Activated CD8-positive, alpha-beta memory T cell treated with anti-CD3 and anti-CD28 coated beads for 4 hours (primary cell): Measurements from ENCODE around the gene ANKRD62.
"Not testable (repeated sequence)": the region's sequence is repeated elsewhere in the genome, so short reads cannot be mapped to it uniquely, and the experiment has no call there.

Source experiments
- DNase-seq, 2 donors: peaks; one replicate each; pipeline ENCODE4 v3.0.0-alpha.2; 2020; ENCODE audit warnings: low read depth in 2 of 2

Gene ANKRD62

DNA sequence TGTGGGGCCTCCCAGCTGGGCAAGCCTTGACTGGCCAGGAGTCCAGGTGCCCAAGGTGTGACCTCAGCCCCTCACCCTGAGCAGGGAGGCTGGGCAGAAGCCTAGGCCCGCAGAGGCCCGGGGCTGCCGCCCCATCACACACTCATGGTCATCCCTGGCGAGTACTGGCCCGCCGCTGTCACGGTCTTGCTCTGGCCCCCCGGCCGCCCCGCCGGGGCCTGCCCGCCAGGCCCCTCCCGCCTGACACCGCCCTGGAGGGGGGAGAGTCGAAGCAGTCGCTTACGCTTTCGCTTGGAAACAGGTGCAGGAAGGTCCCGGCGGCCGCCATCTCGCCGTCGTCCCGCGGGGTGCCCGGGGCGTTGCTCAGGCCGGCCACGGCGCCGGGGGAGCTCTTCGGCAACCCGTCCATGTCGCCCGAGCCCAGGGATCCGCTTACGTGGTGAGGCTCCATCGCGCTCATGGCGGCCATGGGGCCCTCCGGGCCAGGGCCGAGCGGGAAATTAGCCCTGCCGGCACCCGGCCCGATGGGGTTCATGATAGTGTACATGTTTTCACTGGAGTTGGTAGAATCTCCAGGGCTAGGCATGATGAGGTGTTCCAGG is 26.6 kb upstream of the ANKRD62 start:
- no peak for DNase-seq

DNA sequence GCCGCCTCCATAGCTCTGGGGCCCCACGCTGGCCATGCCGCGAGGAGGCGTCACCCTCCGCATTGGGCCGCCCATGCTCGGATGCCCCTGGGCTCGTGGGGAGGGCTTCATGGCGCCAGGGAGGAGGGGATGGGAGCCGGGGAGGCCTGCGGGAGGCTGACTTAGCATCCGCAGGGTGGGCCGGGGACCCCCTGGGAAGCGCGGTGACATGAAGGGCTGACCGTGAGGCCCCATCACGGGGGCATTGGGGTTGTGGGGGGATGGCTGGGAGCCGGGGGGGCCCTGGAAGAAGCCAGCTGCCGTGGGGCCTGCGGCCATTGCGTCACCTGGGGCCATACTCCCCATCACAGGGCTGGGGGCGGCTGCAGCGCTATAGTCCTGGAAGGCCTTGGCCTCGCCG is 26.0 kb upstream of the ANKRD62 start:
- no peak for DNase-seq

DNA sequence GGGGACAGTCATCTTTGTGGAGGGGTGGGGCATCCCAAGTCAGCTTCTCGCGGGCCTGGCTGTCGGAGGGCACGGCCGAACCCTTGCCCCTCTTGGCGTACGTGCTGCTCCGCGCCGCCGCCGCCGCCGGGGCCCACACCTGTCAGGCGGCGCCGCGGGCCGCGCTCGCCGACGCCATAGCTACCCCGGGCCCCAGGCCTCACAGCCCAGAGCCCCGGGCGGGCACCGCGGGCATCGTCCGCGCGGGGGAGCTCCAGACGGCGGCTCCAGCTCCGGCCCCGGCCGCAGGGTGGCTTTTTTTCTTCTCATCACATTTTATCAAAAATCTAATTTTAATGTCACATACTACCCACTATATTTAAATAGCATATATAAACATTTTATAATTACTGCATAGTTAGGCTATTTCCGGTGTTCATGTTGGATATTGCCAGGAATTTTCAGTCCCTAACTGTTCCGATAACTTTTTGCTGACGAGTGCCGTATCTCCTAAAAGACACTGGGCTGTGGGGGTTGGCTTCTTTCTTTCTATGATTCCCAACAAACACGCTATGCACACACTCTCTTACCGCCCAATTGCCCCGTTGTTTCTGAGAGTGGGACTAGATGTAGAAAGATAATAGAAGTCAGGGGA is 25.2 kb upstream of the ANKRD62 start:
- not testable (repeated sequence) for DNase-seq

DNA sequence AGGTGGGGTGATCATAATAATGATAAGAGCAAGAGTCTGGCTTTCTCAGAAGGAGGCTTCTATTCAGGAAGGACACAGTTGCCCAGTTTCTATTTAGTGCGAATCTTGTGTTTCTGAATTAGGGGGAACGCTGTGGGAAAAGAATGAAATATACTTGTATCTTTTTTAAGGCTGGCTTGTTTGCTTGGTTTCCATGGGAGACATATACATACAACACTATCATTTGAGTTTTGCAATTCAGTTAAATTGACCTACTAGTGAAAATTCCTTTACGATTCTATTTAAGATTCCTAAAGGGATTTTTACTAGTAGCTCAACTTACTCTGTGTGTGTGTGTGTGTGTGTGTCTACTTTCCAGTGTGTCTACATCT is 24.7 kb upstream of the ANKRD62 start:
- DNase-seq, result no peak

DNA sequence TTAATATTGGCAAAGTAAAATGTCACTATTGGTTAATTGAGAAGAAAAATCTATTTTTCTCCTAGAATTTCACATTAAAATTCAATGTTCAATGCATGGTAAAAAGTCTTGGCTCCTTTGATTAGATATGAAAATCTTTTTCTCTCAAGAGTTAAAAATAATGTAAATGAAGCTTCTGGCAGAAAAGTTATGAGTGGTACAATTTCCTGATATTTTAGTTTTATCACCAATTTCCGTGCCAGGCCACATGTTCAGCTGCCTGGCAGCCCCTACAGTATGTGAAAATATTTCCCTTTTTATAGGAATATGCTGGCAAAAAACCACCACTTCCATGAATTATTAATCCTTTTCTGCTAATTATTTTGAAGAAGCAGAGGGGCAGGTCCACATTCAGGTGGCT is 22.6 kb upstream of the ANKRD62 start:
- DNase-seq, result not testable (repeated sequence)

DNA sequence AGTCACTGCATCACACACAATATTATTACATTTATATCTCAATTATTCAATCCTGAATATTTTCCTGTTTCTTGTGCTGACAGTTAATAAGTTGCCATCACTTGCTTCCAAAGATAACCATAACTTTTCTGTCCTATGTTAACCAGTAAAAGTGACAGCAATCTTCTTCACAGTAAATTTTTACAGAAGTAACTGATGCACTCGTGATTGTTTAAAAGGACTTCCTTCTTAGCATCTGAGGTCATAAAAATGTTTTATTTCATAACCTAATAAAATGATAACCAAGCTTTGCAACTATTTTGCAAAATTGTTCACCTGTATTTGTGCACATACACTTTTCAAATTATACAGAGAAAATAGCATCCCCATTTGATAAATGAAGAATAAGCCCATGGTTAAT is 20.6 kb upstream of the ANKRD62 start:
- DNase-seq, result no peak

DNA sequence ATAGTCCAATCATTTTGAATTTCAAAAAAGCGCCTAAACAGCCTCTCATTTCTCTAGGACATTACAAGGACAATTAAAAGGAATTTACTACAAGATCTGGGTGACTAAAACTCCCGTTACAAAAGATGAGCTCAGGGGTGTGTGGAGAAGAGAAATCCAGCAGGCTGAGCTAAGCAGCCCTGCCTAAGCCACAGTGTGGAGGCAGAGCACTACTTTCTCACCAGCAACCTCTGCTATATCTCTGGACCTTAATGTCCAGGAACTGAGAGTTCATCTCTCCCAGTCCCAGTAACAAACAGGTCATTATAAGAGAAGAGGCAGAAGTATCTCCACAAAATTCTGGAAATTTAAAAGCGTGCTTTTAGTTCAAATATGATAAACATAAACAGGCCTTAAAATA is 18.9 kb upstream of the ANKRD62 start:
- no peak for DNase-seq

DNA sequence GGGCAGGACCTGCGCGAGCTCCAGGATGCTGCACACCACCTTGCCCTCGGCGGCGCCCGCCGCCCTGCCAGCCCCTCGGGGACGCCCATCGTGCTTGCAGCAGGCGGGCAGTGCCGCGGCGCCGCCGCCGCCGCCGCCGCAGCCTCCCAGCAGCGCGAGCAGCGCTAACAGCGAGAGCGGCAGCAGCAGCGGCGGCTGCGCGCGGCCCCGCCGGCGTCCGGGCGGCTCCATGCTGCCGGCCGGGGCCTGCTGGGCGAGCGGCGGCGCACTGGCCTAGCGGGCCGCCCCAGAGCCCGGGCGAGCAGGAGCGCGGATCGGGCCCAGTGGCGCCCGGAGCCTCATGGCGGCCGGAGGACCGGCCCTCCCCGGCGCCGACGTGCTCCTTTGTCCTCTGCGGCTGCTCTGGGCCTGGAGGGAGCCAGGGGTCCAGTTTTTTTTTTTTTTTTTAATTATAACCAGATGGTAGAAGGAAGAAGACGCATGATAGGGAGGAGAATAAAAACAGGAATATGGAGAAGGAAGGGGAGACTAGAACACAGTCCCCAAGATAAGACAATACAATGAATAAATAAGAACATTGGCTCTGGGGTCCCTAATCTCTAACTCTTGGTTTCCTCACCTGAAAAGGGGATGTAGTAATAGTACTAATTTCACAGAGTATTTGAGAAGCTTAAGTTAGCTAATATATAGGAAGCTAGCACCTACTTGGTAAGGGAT is 17.1 kb upstream of the ANKRD62 start:
- DNase-seq, result no peak

DNA sequence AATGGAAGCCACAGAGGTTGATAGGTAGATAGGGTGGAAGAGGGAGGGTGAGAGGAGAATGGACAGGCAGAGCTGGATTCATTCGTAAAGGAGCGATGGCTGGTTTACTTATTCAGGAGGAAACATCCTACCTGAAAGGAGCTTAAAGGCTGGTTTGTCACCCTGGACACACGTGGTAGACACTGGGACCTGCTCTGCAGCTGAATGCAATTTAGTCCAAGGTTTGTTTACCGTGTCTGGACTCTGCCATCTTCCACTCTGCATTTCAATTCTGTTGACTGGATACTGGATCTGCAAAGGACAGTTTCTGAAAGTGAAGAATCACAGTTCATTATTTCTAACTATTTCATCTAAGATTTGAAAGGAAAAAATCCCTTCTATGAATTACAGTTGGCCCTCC is 15.6 kb upstream of the ANKRD62 start:
- DNase-seq, result not testable (repeated sequence)

DNA sequence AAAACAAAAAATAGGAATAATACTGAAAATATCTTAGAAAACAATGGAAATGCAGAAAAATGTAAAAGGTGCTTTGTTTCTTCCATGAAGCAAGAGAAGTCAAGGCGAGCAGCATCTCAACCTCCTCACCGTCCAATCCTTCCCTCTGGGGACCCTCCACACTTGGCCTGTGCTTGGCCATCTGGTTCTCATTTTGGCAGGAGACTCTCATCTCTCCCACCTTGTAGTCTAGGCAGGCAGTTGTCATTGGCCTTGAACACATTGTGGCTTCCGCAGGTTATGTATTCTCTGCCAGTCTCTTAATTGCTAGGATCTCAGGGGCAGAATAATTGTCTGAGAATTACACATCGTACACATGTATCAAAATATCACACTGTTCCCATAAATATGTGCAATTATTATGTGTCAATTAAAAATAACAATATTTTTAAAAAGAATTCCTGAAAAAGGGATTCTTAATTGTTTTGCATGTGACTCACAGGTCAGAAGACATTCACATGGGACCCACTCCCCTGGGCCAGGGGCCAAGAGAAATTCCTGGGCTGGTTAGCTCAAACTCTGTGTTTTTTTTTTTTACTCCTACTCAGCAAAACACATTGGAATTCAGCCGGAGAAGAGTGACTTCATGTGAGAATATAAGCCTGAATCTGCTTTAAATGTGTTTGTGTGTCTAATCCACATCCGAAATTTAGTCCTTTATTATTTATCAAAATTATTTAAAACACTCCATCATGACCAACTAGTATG is 14.0 kb upstream of the ANKRD62 start:
- DNase-seq, result no peak

DNA sequence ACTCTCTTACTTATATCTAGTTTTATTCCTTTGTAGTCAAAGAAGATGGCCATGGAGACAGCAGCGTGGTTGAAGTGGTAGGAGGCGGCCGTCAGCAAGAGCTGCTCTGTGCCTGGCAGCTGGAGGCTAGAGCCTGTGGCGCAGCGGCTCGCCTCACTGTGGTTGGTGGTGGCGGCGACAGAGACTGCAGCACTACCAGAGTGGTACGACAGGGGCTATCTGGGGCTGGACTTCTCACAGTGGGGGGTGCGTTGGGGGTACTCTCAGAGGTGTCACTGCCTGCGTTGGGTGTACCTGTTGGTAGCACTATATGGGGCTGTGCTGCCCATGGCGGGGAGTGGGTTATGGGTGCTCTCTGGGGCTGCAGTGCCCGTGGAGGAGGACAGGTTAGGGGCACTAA is 8.5 kb upstream of the ANKRD62 start:
- no peak for DNase-seq

DNA sequence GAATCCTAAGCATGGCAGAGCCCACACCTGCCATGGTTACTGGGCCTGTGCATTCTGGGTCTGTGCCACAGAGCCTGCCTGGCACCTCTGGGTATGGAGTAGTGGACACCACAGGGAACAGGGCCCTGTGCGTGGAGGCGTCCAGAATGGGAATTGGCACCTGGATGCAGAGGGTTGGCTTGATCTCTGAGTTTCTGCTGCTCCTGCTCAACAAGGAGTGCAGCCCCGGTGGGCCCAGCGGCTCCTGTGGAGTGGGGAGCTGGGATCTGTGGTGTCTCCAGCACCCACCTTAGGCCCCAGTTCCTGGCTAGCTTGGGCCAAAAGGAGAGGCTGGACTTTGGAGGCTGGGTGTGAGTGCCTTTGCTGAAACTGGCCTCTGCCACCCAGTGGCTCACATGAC is 7.9 kb upstream of the ANKRD62 start:
- no peak for DNase-seq

DNA sequence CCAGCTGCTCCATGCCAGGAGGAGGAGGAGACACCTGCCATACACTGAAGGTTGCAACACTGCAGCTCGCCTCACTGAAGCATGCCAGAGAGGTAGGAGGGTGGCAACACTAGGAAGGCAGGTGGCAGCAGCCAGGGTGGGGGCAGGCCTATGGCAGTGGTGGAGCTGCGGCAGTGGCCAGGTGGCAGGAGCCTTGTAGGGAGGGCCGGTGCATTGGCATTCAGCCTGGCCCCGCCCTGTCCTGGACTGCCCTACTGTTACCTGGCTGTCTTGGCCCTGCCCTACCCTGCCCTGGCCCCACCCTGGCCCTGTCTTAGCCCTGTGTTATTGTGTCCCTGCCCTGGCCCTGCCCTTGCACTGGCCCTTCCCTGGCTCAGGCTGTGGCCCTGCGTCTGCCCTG is 7.4 kb upstream of the ANKRD62 start:
- no peak for DNase-seq

DNA sequence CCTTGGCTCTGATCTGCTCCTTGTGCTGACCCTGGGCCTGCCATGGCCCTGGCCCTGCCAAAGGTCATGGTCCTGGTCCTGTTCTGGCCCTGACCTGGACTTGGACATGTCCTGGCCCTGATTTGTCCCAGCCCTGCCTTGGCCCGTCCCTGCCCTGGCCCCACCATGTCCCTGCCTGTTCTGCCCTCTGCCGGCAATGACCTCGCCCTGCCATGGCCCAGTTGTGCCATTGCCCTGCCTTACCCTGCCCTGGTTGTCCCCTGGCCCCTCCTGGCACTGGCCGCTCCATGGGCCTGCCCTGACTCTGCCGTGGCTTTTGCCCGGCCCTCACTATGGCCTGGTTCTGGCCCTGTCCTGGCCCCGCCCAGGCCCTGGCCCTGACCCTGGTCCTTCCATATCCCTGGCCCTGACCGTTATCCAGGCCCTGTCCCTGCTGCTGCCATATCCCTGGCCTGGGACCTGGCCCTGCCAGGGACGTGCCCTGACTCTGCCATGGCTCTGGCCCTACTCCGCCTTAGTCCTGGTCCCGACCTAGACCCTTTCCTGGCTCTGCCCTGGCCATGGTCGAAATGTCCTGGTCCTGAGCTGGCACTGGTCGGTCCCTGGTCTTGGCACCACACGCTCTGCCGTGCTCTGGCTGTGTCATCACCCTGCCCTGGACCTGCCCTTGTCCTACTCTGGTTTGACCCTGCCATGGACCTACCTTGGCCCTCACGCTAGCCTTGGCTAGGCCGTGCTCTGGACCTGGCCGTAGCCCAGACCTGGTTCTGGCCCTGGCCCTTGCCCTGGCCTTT is 6.8 kb upstream of the ANKRD62 start:
- no peak for DNase-seq

DNA sequence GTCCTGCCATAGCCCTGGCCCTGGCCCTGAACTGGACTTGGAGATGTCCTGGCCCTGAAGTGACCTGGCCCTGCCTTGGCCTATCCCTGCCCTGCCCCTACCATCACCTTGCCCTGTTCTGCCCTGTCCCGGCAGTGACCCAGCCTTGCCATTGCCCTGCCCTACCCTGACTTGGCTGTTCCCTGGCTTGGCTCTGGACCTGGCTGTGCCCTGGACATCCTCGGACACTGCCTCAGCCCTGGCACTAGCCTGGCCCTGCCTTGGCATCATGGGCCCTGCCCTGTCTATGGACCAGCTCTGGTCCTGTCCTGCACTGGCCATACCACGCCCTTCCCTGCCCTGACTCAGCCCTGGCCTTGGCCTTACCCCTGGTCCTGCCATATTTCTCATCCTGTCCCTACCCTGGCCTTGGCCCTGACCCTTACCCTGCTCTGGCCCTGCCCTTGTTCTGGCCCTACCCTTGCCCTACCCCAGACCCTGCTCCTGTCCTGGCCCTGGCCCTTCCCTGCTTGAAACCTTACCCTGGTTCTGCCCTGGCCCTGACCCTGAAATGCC is 6.1 kb upstream of the ANKRD62 start:
- DNase-seq, result no peak

DNA sequence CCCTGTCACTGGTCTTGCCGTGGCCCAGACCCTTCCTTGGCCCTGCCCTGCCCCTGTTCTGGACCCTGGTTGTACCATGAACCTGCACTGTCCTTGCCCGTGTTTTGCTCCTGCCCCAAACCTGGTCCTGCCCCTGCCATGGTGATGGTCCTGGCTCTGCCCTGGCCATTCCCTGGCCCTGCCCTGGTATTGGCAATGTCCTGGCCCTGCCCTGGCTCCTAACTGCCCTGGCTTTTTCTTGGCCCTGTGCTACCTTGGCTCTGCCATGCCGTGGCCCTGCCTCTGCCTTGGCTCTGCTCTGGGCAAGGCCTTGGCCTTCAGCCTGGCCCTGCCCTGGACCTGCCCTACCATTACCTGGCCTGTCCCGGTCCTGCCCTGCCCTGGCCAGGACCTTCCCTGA is 5.5 kb upstream of the ANKRD62 start:
- no peak for DNase-seq

DNA sequence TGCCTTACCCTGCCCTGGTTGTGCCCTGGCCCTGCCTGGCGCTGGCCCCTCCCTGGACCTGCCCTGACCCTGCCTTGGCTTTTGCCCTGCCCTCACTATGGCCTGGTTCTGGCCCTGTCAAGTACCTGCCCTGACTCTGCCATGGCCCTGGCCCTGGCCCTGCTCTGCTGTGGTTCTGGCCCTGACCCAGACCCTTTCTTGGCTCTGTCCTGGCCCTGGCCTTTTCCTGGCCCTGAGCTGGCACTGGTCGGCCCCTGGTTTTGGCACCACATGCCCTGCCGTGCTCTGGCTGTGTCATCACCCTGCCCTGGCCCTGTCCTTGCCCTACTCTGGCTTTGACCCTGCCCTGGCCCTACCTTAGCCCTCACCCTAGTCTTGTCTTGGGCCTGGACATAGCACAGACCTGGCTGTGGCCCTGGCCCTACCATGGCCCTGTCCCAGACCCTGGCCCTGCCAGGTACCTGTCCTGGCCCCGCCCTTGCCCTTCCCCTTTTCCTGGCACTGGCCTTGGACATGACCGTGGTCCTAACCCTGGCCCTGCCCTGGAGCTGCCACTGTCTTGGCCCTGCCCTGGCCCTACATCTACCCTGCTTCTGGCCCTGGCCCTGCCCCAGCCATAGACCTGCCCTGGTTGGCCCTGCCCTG is 4.8 kb upstream of the ANKRD62 start:
- DNase-seq, result no peak

DNA sequence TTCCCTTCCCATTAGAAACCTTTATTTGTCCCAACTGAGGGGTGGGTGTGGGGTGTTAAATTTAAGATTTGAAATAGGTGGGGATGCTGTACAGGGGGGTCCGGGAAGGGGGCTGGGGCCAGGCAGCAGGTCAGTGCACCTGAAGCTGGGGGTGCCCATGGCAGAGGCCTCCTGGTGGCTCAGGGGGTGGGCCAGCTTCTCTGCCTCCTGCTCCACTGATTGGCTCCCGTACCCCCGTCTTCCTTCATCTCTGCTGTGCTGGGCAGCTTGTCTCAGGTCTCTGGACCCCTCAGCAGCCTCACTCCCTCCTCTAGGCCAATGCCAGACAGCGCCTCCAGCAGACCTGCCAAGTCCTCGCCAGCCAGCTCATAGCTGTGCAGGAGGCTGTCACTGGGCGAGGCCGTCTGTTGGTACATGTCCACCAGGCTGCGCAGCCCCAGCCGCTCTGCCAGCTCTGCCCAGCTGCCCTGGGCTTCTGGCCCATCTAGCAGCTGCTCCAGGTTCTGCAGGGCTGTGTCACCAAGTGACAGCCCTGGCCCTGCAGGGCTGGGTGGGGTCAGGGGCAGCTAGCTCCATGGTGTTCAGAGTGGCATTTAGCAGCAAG is 2.0 kb upstream of the ANKRD62 start:
- no peak for DNase-seq

DNA sequence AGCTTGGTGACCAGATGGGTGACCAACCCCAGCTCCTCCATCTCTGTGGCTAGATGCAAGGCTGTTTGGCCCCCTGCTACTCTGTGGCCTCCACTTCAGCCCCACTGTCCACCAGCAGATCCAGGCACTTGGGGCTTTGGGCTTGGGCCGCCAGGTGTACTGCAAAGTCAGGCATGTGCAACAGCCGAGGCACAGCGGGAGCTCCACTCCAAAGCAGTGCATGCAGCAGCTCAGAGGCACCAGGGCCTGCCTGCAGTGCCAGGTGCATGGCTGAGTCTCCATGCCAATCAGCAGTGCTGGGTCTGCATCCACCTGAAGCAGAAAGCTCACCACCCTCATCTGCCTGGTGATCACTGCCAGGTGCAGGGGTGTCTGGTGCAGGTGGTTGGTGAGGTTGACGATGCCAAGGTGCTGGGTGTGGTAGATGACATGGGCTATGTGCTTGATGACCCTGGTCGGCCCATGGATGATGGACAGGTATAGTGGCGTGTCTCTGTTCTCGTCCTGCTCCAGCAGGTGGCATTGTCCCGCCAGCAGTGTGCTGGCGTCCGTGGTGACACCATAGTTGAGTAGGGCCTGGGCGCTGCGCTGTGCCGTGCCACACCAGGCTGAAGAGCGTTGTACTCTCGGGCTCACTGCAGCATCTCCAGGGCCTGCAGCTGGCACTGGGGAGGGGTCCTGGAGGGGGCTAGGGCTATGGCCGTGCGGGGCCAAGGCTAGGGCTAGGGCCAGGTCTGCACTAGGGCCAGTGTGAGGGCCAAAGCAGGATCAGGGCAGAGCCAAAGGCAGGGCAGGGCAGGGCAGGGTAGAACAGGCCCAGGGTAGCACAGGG is 1.0 kb upstream of the ANKRD62 start:
- no peak for DNase-seq

DNA sequence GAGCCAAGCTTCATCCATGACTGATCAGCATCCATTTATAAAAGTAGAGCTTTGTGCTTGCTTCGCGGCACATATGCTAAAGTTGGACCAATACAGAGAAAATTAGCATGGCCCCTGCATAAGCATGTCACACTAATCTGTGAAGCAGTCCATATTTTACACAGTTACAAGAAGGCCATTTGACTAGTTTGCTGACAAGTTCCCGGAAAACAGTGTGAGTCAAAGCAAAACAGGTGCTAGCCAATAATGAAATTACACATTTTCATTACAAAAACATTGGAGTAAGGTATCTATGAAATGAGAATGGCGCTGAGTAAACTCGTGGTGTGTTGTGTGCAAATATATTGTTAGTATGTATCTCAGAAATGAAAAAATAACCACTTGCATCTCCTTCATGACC is 4.7 kb downstream of the ANKRD62 start:
- no peak for DNase-seq
